NCI-H82 (cell line): Measurements from ENCODE around the gene FAM120A.
"Not testable (repeated sequence)": the region's sequence is repeated elsewhere in the genome, so short reads cannot be mapped to it uniquely, and the experiment has no call there.

Experiments
- DNase-seq: peaks from one replicate; lab custom pipeline; 2025; lab: John Stamatoyannopoulos, UW

Gene FAM120A

GRCh38 chr9:93450945-93451815 is at the start of gene FAM120A:
TSS of gene FAM120A (plus strand) at chr9:93451685. CDS start at chr9:93451916, 231 bp downstream.
- peak; percentile 75 for DNase-seq

- DNase-seq = no peak
These were observed 45.1 kb upstream of the FAM120A start for GRCh38 chr9:93406371-93406770.

- DNase-seq = no peak
These were observed 38.0 kb upstream of the FAM120A start for GRCh38 chr9:93413530-93413929.

GRCh38 chr9:93415176-93415690 is 36.3 kb upstream of the FAM120A start:
- DNase-seq = no peak

- DNase-seq = no peak
These were observed 34.8 kb upstream of the FAM120A start for GRCh38 chr9:93416530-93417235.

- DNase-seq = no peak
These were observed 33.9 kb upstream of the FAM120A start for GRCh38 chr9:93417538-93417937.

GRCh38 chr9:93419023-93419422 is 32.5 kb upstream of the FAM120A start:
- no peak for DNase-seq

- no peak for DNase-seq
These were observed 28.4 kb upstream of the FAM120A start for GRCh38 chr9:93422977-93423616.

- DNase-seq = no peak
These were observed 23.7 kb upstream of the FAM120A start for GRCh38 chr9:93427655-93428379.

GRCh38 chr9:93431539-93432105 is 19.9 kb upstream of the FAM120A start:
- DNase-seq = no peak

GRCh38 chr9:93432964-93433363 is 18.5 kb upstream of the FAM120A start:
- no peak for DNase-seq

- DNase-seq = no peak
These were observed 17.4 kb upstream of the FAM120A start for GRCh38 chr9:93434056-93434455.

- DNase-seq = no peak
These were observed 16.1 kb upstream of the FAM120A start for GRCh38 chr9:93435386-93435785.

GRCh38 chr9:93436218-93436617 is 15.3 kb upstream of the FAM120A start:
- DNase-seq = no peak

- no peak for DNase-seq
These were observed 14.7 kb upstream of the FAM120A start for GRCh38 chr9:93436655-93437407.

GRCh38 chr9:93437996-93438395 is 13.5 kb upstream of the FAM120A start:
- DNase-seq = no peak

- not testable (repeated sequence) for DNase-seq
These were observed 12.2 kb upstream of the FAM120A start for GRCh38 chr9:93439301-93439700.

- DNase-seq = no peak
These were observed 10.4 kb upstream of the FAM120A start for GRCh38 chr9:93440896-93441580.

- no peak for DNase-seq
These were observed 5.4 kb upstream of the FAM120A start for GRCh38 chr9:93446073-93446472.

GRCh38 chr9:93447655-93448054 is 3.8 kb upstream of the FAM120A start:
- no peak for DNase-seq
